Naive thymus-derived CD4-positive, alpha-beta T cell (primary cell): ENCODE data around the gene FRAS1. TPM values are rescaled to one million over a fixed set of nuclear protein-coding genes. Genes with fewer than 3 reads are reported as not detected.

Experiments
- ATAC-seq: fragments of 150-1000 bp; cut with Tn5 transposase; 2 replicates; pipeline ENCODE4 v1.10.0; 2021; ENCODE audit warnings: mild to moderate bottlenecking, moderate library complexity
- CTCF ChIA-PET: fragments of 350-600 bp; sonication (Branson Sonifier 250); formaldehyde crosslinking; loops from one replicate; lab custom pipeline; 2021; ENCODE audit warnings: antibody characterized with exemption; lab: Charles Lee
- POLR2A ChIA-PET: fragments of 350-600 bp; sonication (Branson Sonifier 250); formaldehyde crosslinking; loops from one replicate; lab custom pipeline; 2021; ENCODE audit warnings: antibody characterized with exemption, inconsistent platforms; lab: Charles Lee
- DNase-seq, 9 donors: peaks; one replicate each; pipeline versions ENCODE4 v3.0.0 to v3.0.0-alpha.2; 2020 to 2022; ENCODE audit warnings: mixed read lengths in 1 of 9
- H3K27ac ChIP-seq: one replicate; pipeline ENCODE4 v1.7.0; 2013; ENCODE audit warnings: mild to moderate bottlenecking, low read depth, low read length, moderate library complexity
- H3K27me3 ChIP-seq, 2 donors: one replicate each; pipeline ENCODE4 v1.7.0; 2013; ENCODE audit warnings: low read length in 2 of 2, mild to moderate bottlenecking in 2 of 2, moderate library complexity in 2 of 2; ENCODE audit not compliant: control insufficient read depth in 2 of 2, insufficient read depth in 2 of 2
- H3K36me3 ChIP-seq, 3 experiments: 1 replicate in 2 of 3; 2 replicates in 1 of 3; pipeline ENCODE4 v1.7.0; 2013; ENCODE audit warnings: low read length in 3 of 3, mild to moderate bottlenecking in 3 of 3, moderate library complexity in 1 of 3; ENCODE audit not compliant: insufficient read depth in 3 of 3, control insufficient read depth in 2 of 3
- H3K4me1 ChIP-seq, 2 donors: one replicate each; pipeline ENCODE4 v1.7.0; 2013; ENCODE audit warnings: low read length in 2 of 2, mild to moderate bottlenecking in 2 of 2, moderate library complexity in 1 of 2; ENCODE audit not compliant: control insufficient read depth in 2 of 2, insufficient read depth in 2 of 2
- H3K4me3 ChIP-seq: 2 replicates; pipeline ENCODE4 v1.7.0; 2013; ENCODE audit warnings: mild to moderate bottlenecking, low read length
- H3K9me3 ChIP-seq, 3 experiments: 1 replicate in 2 of 3; 2 replicates in 1 of 3; pipeline ENCODE4 v1.7.0; 2013; ENCODE audit warnings: low read length in 3 of 3; ENCODE audit not compliant: control insufficient read depth in 2 of 3
- H3K27ac Mint-ChIP-seq, 9 donors: one replicate each; pipeline ENCODE4 v1.8.0; 2020 to 2022; ENCODE audit warnings: mixed read lengths in 9 of 9, mild to moderate bottlenecking in 8 of 9, moderate library complexity in 5 of 9, inconsistent platforms in 2 of 9
- H3K27me3 Mint-ChIP-seq, 5 donors: one replicate each; pipeline ENCODE4 v1.8.0; 2021 to 2022; ENCODE audit warnings: mixed read lengths in 5 of 5, mild to moderate bottlenecking in 1 of 5
- H3K36me3 Mint-ChIP-seq, 5 donors: one replicate each; pipeline ENCODE4 v1.8.0; 2020 to 2022; ENCODE audit warnings: mixed read lengths in 5 of 5, mild to moderate bottlenecking in 3 of 5, inconsistent platforms in 1 of 5
- H3K4me1 Mint-ChIP-seq, 7 donors: one replicate each; pipeline ENCODE4 v1.8.0; 2020 to 2022; ENCODE audit warnings: mixed read lengths in 7 of 7, mild to moderate bottlenecking in 3 of 7, inconsistent platforms in 1 of 7
- H3K4me3 Mint-ChIP-seq, 10 donors: one replicate each; pipeline ENCODE4 v1.8.0; 2020 to 2022; ENCODE audit warnings: mild to moderate bottlenecking in 10 of 10, mixed read lengths in 10 of 10, moderate library complexity in 6 of 10, inconsistent platforms in 2 of 10
- H3K9me3 Mint-ChIP-seq, 11 donors: one replicate each; pipeline ENCODE4 v1.8.0; 2020 to 2022; ENCODE audit warnings: mixed read lengths in 11 of 11, mild to moderate bottlenecking in 4 of 11, inconsistent platforms in 1 of 11, moderate library complexity in 1 of 11
- intact Hi-C, 2 donors: fragments of 100-400 bp; cut with micrococcal nuclease; formaldehyde crosslinking; loops; one replicate each; pipeline ENCODE4 v1.15.1; 2023
- polyA plus RNA-seq, 2 donors: library from polyadenylated mRNA; unstranded; fragments of 300-500 nt; fragmentation: Illumina TruSeq; gene quantifications; one replicate each; pipeline ENCODE4 v1.2.3, GENCODE V29; 2021
- total RNA-seq, 6 experiments: library from RNA in 5 of 6; stranded (reverse) in 5 of 6; gene quantifications; 1 replicate in 5 of 6; 2 replicates in 1 of 6; pipeline ENCODE4 v1.2.3 and lab custom pipeline; 2021 to 2026

FRAS1 gene
- total and polyA plus RNA-seq, 7 experiments from 2014 or later: 0.02 TPM; not detected in 6

DNA sequence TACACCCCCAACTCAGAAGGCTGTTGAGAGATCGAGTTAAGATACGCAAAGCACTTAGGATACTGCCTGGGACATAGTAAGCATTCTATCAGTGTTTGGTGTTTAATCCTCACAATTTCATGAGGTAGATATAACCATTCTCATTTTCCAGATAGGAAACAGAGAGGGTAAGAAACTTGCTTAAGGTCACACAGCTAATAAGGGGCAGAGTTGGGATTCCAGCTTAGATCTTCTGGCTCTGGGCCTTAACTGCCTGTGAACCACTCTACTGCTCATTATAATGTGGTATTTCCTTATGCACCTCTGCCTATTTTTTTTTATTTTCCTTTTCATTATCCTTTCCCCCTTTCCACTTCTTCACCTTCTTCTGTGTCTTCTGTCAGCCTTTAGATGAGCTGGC, 252.2 kb downstream of the FRAS1 start:
- ChIA-PET POLR2A (no interaction called here), CTCF (no interaction called here)
- no peaks in the 10 kb centered on the region for H3K36me3 Mint-ChIP-seq
- H3K4me3 Mint-ChIP-seq: no peak overlapping the region
- H3K4me1 ChIP-seq: no peaks in the 10 kb centered on the region
- peaks cover 0 to 4% (median 0%) of the 10 kb centered on the region in 11 donors for H3K9me3 Mint-ChIP-seq
- H3K4me1 Mint-ChIP-seq: peaks cover 0 to 18% (median 0%) of the 10 kb centered on the region in 7 donors
- peaks cover 12 to 35% (median 23%) of the 10 kb centered on the region in 5 donors for H3K27me3 Mint-ChIP-seq
- no peak overlapping the region for H3K27ac Mint-ChIP-seq
- H3K9me3 ChIP-seq: no peaks in the 10 kb centered on the region
- intact Hi-C loops: no loop called here
- no peak overlapping the region for H3K4me3 ChIP-seq
- no peaks in the 10 kb centered on the region for H3K36me3 ChIP-seq
- no peak overlapping the region for H3K27ac ChIP-seq
- ATAC-seq: no peak
- no peak for DNase-seq
- no peaks in the 10 kb centered on the region for H3K27me3 ChIP-seq

DNA sequence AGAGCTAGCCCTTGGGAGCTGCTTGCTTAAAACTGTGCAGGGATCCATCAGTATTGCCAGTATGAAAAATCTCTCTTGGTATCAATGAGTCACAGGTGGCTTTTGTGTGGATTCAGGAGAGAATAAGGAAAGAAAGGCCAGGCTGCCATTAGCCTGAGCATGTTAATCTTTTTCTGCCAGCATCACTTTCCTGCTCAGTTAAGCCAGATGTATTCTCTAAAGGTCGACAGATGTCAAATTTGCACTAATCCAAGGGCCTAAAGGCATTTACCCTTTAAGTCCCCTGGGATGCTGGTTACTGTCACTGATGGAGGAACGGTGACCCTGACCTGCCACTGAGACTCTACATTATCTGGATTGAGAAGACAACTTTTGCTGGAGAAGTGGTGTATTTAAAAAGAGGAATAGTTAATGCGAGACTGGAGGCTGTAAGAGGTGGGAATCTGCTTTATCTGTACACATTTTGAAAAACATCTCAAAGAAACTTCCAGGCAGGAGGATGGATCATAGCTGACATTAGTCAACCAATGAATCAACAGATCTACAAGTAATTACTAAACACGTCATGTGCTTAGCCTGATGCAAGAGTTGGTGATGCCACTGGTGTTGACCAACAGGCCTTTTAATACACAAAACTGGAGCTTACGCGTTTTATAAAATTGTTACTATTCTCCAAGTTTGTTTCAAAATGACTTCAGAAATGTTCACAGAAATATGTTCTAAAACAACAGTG, 253.1 kb downstream of the FRAS1 start:
- ChIA-PET POLR2A (no interaction called here), CTCF (no interaction called here)
- Mint-ChIP-seq H3K36me3 (peaks cover 0 to 3% (median 0%) of the 10 kb centered on the region in 5 donors), H3K27ac (no peak overlapping the region), H3K4me1 (peaks cover 0 to 19% (median 0%) of the 10 kb centered on the region in 7 donors), H3K4me3 (no peak overlapping the region), H3K9me3 (peaks cover 0 to 4% (median 0%) of the 10 kb centered on the region in 11 donors), H3K27me3 (peaks cover 15 to 41% (median 28%) of the 10 kb centered on the region in 5 donors)
- Histone ChIP-seq H3K9me3 (no peaks in the 10 kb centered on the region), H3K27me3 (no peaks in the 10 kb centered on the region), H3K36me3 (no peaks in the 10 kb centered on the region), H3K4me3 (no peak overlapping the region), H3K4me1 (no peaks in the 10 kb centered on the region), H3K27ac (no peak overlapping the region)
- ATAC-seq: no peak
- no peak for DNase-seq
- intact Hi-C loops: no loop called here

DNA sequence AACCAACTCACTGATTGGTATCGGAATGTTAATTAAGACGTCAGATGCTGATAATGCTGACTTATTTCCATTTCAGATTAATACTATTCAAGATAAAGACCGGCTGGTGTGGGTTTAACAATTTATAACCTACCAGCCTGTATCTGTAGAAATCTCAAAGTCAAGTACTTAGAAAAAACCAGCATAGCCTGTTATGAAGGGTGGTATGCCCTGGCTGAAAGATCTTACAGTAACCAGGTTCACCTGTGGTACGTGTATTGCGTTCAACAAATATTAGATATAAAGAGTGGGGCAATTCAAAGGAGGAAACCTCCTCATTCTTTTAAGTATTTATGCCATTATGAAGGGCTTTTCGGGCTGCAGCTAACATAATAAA, 253.6 kb downstream of the FRAS1 start:
- DNase-seq (no peak), ATAC-seq (no peak)
- ChIA-PET POLR2A (no interaction called here), CTCF (no interaction called here)
- H3K4me3 Mint-ChIP-seq: no peak overlapping the region
- intact Hi-C loops: no loop called here
- H3K27ac ChIP-seq: no peak overlapping the region
- H3K4me3 ChIP-seq: no peak overlapping the region
- H3K27me3 ChIP-seq: no peaks in the 10 kb centered on the region
- H3K27me3 Mint-ChIP-seq: peaks cover 15 to 41% (median 29%) of the 10 kb centered on the region in 5 donors
- H3K4me1 Mint-ChIP-seq: peaks cover 0 to 19% (median 0%) of the 10 kb centered on the region in 7 donors
- H3K27ac Mint-ChIP-seq: no peak overlapping the region
- peaks cover 0 to 3% (median 0%) of the 10 kb centered on the region in 11 donors for H3K9me3 Mint-ChIP-seq
- peaks cover 0 to 3% (median 0%) of the 10 kb centered on the region in 5 donors for H3K36me3 Mint-ChIP-seq
- H3K4me1 ChIP-seq: no peaks in the 10 kb centered on the region
- H3K9me3 ChIP-seq: no peaks in the 10 kb centered on the region
- no peaks in the 10 kb centered on the region for H3K36me3 ChIP-seq

DNA sequence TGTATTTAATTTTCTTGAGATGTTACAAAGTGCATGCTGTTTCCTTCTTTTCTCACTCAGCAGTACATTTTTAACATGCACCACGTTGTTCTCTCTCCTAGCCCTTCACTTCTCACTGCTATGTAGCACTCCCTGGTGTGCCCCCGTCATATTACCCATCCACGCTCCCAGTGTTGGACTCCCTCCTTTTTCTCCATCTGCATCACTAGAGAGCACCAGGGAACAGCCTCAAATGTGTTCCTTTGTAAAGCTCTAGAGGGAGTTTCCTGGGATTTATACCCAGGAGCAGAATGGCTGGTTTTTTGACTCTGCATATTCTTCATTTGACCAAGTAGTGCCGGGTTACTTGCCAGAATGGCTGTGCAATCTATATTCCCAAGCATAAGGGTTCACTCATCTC, 254.2 kb downstream of the FRAS1 start:
- ATAC-seq: no peak
- ChIA-PET POLR2A (no interaction called here), CTCF (no interaction called here)
- no peak for DNase-seq
- H3K4me3 ChIP-seq: no peak overlapping the region
- H3K27me3 Mint-ChIP-seq: peaks cover 13 to 45% (median 27%) of the 10 kb centered on the region in 5 donors
- peaks cover 0 to 3% (median 0%) of the 10 kb centered on the region in 11 donors for H3K9me3 Mint-ChIP-seq
- no peak overlapping the region for H3K27ac ChIP-seq
- H3K27me3 ChIP-seq: no peaks in the 10 kb centered on the region
- no peak overlapping the region for H3K4me3 Mint-ChIP-seq
- peaks cover 0 to 3% (median 0%) of the 10 kb centered on the region in 5 donors for H3K36me3 Mint-ChIP-seq
- H3K27ac Mint-ChIP-seq: no peak overlapping the region
- H3K4me1 Mint-ChIP-seq: peaks cover 0 to 19% (median 0%) of the 10 kb centered on the region in 7 donors
- H3K4me1 ChIP-seq: no peaks in the 10 kb centered on the region
- intact Hi-C loops: no loop called here
- no peaks in the 10 kb centered on the region for H3K36me3 ChIP-seq
- H3K9me3 ChIP-seq: no peaks in the 10 kb centered on the region

DNA sequence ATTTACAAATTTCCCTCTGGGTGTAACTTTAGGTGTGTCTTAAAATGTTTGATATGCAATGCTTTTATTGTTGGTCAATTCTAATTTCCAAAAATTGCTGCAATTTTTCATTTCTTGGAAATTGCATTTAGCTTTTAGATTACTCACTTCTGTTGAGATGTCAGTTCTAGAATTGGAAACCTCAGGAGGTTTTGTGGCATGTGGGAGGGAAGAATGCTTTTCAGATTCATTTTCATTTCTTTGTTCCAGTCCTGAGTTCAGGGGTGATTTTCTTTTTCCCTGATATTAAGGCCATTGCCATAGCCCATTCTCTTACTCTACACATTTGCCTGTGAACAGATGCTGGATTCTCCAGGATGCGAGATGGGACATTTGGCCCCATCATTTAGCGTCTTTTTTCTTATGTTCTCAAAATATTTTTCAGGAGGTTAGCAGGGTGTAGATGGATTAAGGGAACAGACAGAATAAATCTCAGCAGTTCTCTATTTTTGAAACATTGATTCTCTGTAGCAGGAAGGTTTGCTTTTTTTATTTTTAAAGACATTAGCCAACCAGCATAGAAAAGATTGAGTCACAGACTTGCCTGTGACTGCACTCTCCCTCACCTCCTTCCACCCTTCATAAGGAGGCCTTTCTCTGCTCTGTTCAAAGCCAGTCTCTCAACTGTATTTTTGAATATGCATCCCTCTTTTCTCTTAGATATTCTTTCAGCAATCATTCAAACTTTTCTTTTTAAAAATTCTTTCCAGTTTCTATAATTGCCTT, 256.0 kb downstream of the FRAS1 start:
- POLR2A ChIA-PET: no interaction called here
- Mint-ChIP-seq H3K9me3 (peaks cover 0 to 2% (median 0%) of the 10 kb centered on the region in 11 donors), H3K4me3 (peak overlapping the region in 1 of 10 donors; percentile 52), H3K27me3 (peaks cover 14 to 45% (median 40%) of the 10 kb centered on the region in 5 donors), H3K27ac (peak overlapping the region in 1 of 9 donors; percentile 51), H3K36me3 (peaks cover 0 to 3% (median 0%) of the 10 kb centered on the region in 5 donors), H3K4me1 (peaks cover 0 to 19% (median 0%) of the 10 kb centered on the region in 7 donors)
- Histone ChIP-seq H3K27me3 (no peaks in the 10 kb centered on the region), H3K36me3 (no peaks in the 10 kb centered on the region), H3K9me3 (no peaks in the 10 kb centered on the region), H3K4me1 (no peaks in the 10 kb centered on the region), H3K4me3 (no peak overlapping the region), H3K27ac (no peak overlapping the region)
- CTCF ChIA-PET: no interaction called here
- no peak for ATAC-seq
- DNase-seq: no peak
- intact Hi-C loops: no loop called here

DNA sequence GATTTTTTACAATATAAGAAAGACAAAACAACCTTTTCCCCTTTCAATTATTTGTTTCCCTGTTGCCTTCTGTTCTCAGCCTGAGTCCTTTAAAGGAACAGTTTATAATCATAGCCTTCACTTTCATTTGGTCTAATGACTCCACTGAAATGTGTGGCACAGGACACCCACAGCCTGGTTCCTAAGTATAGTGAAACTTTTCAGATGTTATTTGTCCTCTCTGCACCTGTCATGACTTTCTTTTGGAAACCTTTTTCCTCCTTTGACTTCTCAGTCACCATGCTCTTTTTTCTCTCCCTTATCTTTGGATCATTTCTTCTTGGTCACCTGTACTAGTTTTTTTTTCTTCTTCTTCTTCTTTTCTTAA, 256.6 kb downstream of the FRAS1 start:
- no peak overlapping the region for H3K4me3 Mint-ChIP-seq
- ATAC-seq (no peak), DNase-seq (no peak)
- ChIA-PET POLR2A (no interaction called here), CTCF (no interaction called here)
- Histone ChIP-seq H3K36me3 (no peaks in the 10 kb centered on the region), H3K27ac (no peak overlapping the region), H3K9me3 (no peaks in the 10 kb centered on the region), H3K4me1 (no peaks in the 10 kb centered on the region), H3K27me3 (no peaks in the 10 kb centered on the region), H3K4me3 (no peak overlapping the region)
- peaks cover 19 to 45% (median 45%) of the 10 kb centered on the region in 5 donors for H3K27me3 Mint-ChIP-seq
- H3K27ac Mint-ChIP-seq: no peak overlapping the region
- H3K4me1 Mint-ChIP-seq: peaks cover 0 to 19% (median 0%) of the 10 kb centered on the region in 7 donors
- intact Hi-C loops: no loop called here
- peaks cover 0 to 2% (median 0%) of the 10 kb centered on the region in 11 donors for H3K9me3 Mint-ChIP-seq
- peaks cover 0 to 3% (median 0%) of the 10 kb centered on the region in 5 donors for H3K36me3 Mint-ChIP-seq
